Measurements from ENCODE around the gene REXO1. TPM values are rescaled to one million over a fixed set of nuclear protein-coding genes. Genes with fewer than 3 reads are reported as not detected.

REXO1 gene
- total and polyA plus RNA-seq, 9 of the 15 experiments (the other 6 are each of a cell fraction or from before 2014, with no cell fraction given) = 0.04 to 63.3 (median 15.8) TPM

GRCh38 chr19:1818549-1819195, 29.6 kb downstream of the REXO1 start (continued):
- TF ChIP-seq RBM22 (IDR thresholded peaks at IDR 0.05; ENCODE audit: low read depth, low read length, poor library complexity, severe bottlenecking) (peak; percentile 71), TCF15 (CRISPR knock-in tag; IDR thresholded peaks at IDR 0.05) (no peak), KAT7 (CRISPR knock-in tag; IDR thresholded peaks at IDR 0.05; ENCODE audit: borderline replicate concordance) (no peak), XRCC4 (IDR thresholded peaks at IDR 0.05; ENCODE audit: extremely low read depth, insufficient read depth, insufficient read length) (no peak), TCFL5 (CRISPR knock-in tag; conservative IDR thresholded peaks at IDR 0.05) (no peak), SIN3A (IDR thresholded peaks at IDR 0.05; ENCODE audit: borderline replicate concordance in 2 of 2, control insufficient read depth in 1 of 2, low read depth in 2 of 2, low read length in 2 of 2) (no peak), POLR2G (IDR thresholded peaks at IDR 0.05; ENCODE audit: low read depth, low read length) (peak; percentile 63; the same call in 1 of the 2 replicates)

- Histone ChIP-seq H3K9me3 (replicated peaks; ENCODE audit: control insufficient read depth, insufficient read depth, low read depth, low read length) (no peaks in the 10 kb centered on the region), H3K9ac (ENCODE audit: insufficient read depth in 1 of 2, low read depth in 2 of 2, low read length in 2 of 2) (peak overlapping the region in 1 of 2 experiments; percentile 32; a peak in 1 of 4 replicates), H3K9me1 (ENCODE audit: control insufficient read depth, insufficient read depth, low read length) (no peaks in the 10 kb centered on the region), H3K27me3 (ENCODE audit: control insufficient read depth in 2 of 2, insufficient read depth in 2 of 2, low read length in 2 of 2) (no peaks in the 10 kb centered on the region), H3K36me3 (ENCODE audit: control insufficient read depth, insufficient read depth, low read length) (peaks cover 76% of the 10 kb centered on the region; the same call in 2 of the 3 replicates), H2AFZ (ENCODE audit: low read depth, low read length) (no peak overlapping the region), H3K79me2 (ENCODE audit: control insufficient read depth, insufficient read depth, low read length) (no peaks in the 10 kb centered on the region; the same call in 2 of the 3 replicates), H3K27ac (ENCODE audit: extremely low read depth, low read depth, low read length) (no peak overlapping the region), H4K20me1 (replicated peaks; ENCODE audit: control insufficient read depth, insufficient read depth, low read length) (no peaks in the 10 kb centered on the region), H3K4me3 (no peak overlapping the region), H3K4me1 (replicated peaks in 1 of 2; ENCODE audit: control insufficient read depth in 2 of 2, insufficient read depth in 2 of 2, low read length in 2 of 2) (peaks cover 2 to 46% of the 10 kb centered on the region in 2 experiments; a peak in 3 of 5 replicates), H3K4me2 (ENCODE audit: insufficient read depth, low read length) (no peak overlapping the region)
- no peak for FAIRE-seq
- ATAC-seq = no peak
- 97% methylated on average over 22 of the region's 25 CpGs for WGBS (ENCODE audit: insufficient coverage, low coverage, missing lambda C conversion rate)
- TF ChIP-seq POLR2G (IDR thresholded peaks at IDR 0.05; ENCODE audit: low read depth, low read length) = peak; percentile 53; the same call in 1 of the 2 replicates
- no peak for TF ChIP-seq FOSL1 (tag; conservative IDR thresholded peaks at IDR 0.05)
- no TSS peak for BruUV-seq (replicated peaks)
- DNase-seq (ENCODE audit: extremely low read depth in 1 of 4, low spot score in 3 of 4) = no peak
- intact Hi-C loops (cut with micrococcal nuclease) = no loop called here
- ChIA-PET POLR2A (interaction anchor here (0.8 to 1.6 kb wide), 2 partner anchors 10 to 610 kb away, joined by 3 to 7 read pairs; partner anchors contain the start of gene TIMM13), CTCF (ENCODE audit: low intra/inter-chr PET ratio) (no interaction called here)
- in situ Hi-C loops (cut with MboI) = no loop called here
Measured at GRCh38 chr19:1817553-1818179, 30.6 kb downstream of the REXO1 start.

Measured in K562 (cell line).